GM23338 (cell line): ENCODE measurements around the gene PTPRO.

Source experiments
- CREB1 ChIP-seq: fragments of 250-450 bp; sonication (Bioruptor Pico); IDR thresholded peaks from 2 replicates; pipeline ENCODE4 v1.5.0; 2020; ENCODE audit warnings: low read depth, mild to moderate bottlenecking, moderate library complexity
- EZH2 ChIP-seq: fragments of 200-600 bp; sonication (generic); IDR thresholded peaks from one replicate; pipeline ENCODE4 v1.8.0; 2017; ENCODE audit warnings: antibody characterized with exemption, mild to moderate bottlenecking, low read depth; ENCODE audit not compliant: unreplicated experiment
- EZH2phosphoT487 ChIP-seq: fragments of 200-600 bp; sonication (generic); IDR thresholded peaks from one replicate; pipeline ENCODE4 v1.8.1; 2018; ENCODE audit warnings: antibody characterized with exemption; ENCODE audit not compliant: unreplicated experiment
- JUNB ChIP-seq: IDR thresholded peaks from one replicate; pipeline ENCODE4 v1.6.1; 2016; ENCODE audit warnings: antibody characterized with exemption; ENCODE audit not compliant: unreplicated experiment
- NANOG ChIP-seq: IDR thresholded peaks from 2 replicates; pipeline ENCODE4 v1.6.1; 2016; ENCODE audit warnings: antibody characterized with exemption, borderline replicate concordance
- POLR2AphosphoS5 ChIP-seq: IDR thresholded peaks from 2 replicates; pipeline ENCODE4 v1.6.1; 2016; ENCODE audit warnings: antibody characterized with exemption, low read depth
- STAT1 ChIP-seq: IDR thresholded peaks from one replicate; pipeline ENCODE4 v1.6.1; 2016; ENCODE audit warnings: antibody characterized with exemption; ENCODE audit not compliant: unreplicated experiment
- TF ChIP-seq, protein P1 (sequence below), 2 experiments: fragments of 200-600 bp in 1 of 2; sonication (generic) in 1 of 2; conservative IDR thresholded peaks; 2 replicates each; pipeline versions ENCODE4 v1.5.1 to v1.6.1; 2016 to 2017; ENCODE audit warnings: antibody characterized with exemption in 2 of 2, low read depth in 2 of 2, mild to moderate bottlenecking in 2 of 2, moderate library complexity in 1 of 2
- TF ChIP-seq, protein P2 (sequence below): IDR thresholded peaks from one replicate; pipeline ENCODE4 v1.6.1; 2018; ENCODE audit warnings: antibody characterized with exemption; ENCODE audit not compliant: unreplicated experiment
- TF ChIP-seq, protein P3 (sequence below): IDR thresholded peaks from 2 replicates; pipeline ENCODE4 v1.6.1; 2016; ENCODE audit warnings: antibody characterized with exemption
- TF ChIP-seq, protein P4 (sequence below): fragments of 250-450 bp; sonication (Bioruptor Pico); IDR thresholded peaks from 2 replicates; pipeline ENCODE4 v1.5.0; 2020; ENCODE audit warnings: mild to moderate bottlenecking, moderate library complexity

DNA sequence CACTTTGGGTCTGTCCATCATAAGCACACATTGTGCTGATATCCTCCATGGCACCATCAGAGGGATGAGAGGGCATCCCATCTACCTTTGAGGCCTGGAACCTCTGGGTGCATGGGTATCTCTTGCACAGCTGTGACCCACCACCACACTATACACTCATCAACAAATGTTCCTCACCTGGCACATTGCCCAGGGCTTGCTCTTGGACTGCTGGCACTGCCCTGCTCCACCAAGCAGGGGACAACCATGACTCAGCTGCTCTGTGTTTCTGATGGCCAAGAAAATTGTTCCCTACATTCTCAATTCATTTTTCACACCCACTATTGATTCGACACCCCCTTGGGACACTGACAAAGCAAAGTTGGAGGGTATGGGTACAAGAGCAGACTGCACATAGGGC lies 155.5 kb downstream of the PTPRO start:
- TF ChIP-seq, protein P1, sequence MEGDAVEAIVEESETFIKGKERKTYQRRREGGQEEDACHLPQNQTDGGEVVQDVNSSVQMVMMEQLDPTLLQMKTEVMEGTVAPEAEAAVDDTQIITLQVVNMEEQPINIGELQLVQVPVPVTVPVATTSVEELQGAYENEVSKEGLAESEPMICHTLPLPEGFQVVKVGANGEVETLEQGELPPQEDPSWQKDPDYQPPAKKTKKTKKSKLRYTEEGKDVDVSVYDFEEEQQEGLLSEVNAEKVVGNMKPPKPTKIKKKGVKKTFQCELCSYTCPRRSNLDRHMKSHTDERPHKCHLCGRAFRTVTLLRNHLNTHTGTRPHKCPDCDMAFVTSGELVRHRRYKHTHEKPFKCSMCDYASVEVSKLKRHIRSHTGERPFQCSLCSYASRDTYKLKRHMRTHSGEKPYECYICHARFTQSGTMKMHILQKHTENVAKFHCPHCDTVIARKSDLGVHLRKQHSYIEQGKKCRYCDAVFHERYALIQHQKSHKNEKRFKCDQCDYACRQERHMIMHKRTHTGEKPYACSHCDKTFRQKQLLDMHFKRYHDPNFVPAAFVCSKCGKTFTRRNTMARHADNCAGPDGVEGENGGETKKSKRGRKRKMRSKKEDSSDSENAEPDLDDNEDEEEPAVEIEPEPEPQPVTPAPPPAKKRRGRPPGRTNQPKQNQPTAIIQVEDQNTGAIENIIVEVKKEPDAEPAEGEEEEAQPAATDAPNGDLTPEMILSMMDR (conservative IDR thresholded peaks at IDR 0.05; ENCODE audit: low read depth in 2 of 2), result no peak
- TF ChIP-seq EZH2phosphoT487 (no peak), CREB1 (CRISPR knock-in tag) (no peak), EZH2 (no peak), POLR2AphosphoS5 (no peak), STAT1 (no peak), NANOG (no peak), JUNB (no peak)
- TF ChIP-seq, protein P2, sequence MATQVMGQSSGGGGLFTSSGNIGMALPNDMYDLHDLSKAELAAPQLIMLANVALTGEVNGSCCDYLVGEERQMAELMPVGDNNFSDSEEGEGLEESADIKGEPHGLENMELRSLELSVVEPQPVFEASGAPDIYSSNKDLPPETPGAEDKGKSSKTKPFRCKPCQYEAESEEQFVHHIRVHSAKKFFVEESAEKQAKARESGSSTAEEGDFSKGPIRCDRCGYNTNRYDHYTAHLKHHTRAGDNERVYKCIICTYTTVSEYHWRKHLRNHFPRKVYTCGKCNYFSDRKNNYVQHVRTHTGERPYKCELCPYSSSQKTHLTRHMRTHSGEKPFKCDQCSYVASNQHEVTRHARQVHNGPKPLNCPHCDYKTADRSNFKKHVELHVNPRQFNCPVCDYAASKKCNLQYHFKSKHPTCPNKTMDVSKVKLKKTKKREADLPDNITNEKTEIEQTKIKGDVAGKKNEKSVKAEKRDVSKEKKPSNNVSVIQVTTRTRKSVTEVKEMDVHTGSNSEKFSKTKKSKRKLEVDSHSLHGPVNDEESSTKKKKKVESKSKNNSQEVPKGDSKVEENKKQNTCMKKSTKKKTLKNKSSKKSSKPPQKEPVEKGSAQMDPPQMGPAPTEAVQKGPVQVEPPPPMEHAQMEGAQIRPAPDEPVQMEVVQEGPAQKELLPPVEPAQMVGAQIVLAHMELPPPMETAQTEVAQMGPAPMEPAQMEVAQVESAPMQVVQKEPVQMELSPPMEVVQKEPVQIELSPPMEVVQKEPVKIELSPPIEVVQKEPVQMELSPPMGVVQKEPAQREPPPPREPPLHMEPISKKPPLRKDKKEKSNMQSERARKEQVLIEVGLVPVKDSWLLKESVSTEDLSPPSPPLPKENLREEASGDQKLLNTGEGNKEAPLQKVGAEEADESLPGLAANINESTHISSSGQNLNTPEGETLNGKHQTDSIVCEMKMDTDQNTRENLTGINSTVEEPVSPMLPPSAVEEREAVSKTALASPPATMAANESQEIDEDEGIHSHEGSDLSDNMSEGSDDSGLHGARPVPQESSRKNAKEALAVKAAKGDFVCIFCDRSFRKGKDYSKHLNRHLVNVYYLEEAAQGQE, result no peak
- TF ChIP-seq, protein P3, sequence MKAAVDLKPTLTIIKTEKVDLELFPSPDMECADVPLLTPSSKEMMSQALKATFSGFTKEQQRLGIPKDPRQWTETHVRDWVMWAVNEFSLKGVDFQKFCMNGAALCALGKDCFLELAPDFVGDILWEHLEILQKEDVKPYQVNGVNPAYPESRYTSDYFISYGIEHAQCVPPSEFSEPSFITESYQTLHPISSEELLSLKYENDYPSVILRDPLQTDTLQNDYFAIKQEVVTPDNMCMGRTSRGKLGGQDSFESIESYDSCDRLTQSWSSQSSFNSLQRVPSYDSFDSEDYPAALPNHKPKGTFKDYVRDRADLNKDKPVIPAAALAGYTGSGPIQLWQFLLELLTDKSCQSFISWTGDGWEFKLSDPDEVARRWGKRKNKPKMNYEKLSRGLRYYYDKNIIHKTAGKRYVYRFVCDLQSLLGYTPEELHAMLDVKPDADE, result no peak
- TF ChIP-seq, protein P4, sequence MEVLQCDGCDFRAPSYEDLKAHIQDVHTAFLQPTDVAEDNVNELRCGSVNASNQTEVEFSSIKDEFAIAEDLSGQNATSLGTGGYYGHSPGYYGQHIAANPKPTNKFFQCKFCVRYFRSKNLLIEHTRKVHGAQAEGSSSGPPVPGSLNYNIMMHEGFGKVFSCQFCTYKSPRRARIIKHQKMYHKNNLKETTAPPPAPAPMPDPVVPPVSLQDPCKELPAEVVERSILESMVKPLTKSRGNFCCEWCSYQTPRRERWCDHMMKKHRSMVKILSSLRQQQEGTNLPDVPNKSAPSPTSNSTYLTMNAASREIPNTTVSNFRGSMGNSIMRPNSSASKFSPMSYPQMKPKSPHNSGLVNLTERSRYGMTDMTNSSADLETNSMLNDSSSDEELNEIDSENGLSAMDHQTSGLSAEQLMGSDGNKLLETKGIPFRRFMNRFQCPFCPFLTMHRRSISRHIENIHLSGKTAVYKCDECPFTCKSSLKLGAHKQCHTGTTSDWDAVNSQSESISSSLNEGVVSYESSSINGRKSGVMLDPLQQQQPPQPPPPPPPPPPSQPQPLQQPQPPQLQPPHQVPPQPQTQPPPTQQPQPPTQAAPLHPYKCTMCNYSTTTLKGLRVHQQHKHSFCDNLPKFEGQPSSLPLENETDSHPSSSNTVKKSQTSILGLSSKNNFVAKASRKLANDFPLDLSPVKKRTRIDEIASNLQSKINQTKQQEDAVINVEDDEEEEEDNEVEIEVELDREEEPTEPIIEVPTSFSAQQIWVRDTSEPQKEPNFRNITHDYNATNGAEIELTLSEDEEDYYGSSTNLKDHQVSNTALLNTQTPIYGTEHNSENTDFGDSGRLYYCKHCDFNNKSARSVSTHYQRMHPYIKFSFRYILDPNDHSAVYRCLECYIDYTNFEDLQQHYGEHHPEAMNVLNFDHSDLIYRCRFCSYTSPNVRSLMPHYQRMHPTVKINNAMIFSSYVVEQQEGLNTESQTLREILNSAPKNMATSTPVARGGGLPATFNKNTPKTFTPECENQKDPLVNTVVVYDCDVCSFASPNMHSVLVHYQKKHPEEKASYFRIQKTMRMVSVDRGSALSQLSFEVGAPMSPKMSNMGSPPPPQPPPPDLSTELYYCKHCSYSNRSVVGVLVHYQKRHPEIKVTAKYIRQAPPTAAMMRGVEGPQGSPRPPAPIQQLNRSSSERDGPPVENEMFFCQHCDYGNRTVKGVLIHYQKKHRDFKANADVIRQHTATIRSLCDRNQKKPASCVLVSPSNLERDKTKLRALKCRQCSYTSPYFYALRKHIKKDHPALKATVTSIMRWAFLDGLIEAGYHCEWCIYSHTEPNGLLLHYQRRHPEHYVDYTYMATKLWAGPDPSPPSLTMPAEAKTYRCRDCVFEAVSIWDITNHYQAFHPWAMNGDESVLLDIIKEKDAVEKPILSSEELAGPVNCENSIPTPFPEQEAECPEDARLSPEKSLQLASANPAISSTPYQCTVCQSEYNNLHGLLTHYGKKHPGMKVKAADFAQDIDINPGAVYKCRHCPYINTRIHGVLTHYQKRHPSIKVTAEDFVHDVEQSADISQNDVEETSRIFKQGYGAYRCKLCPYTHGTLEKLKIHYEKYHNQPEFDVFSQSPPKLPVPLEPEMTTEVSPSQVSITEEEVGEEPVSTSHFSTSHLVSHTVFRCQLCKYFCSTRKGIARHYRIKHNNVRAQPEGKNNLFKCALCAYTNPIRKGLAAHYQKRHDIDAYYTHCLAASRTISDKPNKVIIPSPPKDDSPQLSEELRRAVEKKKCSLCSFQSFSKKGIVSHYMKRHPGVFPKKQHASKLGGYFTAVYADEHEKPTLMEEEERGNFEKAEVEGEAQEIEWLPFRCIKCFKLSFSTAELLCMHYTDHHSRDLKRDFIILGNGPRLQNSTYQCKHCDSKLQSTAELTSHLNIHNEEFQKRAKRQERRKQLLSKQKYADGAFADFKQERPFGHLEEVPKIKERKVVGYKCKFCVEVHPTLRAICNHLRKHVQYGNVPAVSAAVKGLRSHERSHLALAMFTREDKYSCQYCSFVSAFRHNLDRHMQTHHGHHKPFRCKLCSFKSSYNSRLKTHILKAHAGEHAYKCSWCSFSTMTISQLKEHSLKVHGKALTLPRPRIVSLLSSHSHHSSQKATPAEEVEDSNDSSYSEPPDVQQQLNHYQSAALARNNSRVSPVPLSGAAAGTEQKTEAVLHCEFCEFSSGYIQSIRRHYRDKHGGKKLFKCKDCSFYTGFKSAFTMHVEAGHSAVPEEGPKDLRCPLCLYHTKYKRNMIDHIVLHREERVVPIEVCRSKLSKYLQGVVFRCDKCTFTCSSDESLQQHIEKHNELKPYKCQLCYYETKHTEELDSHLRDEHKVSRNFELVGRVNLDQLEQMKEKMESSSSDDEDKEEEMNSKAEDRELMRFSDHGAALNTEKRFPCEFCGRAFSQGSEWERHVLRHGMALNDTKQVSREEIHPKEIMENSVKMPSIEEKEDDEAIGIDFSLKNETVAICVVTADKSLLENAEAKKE, result no peak
